ENCODE measurements around the gene EYS. TPM values are rescaled to one million over a fixed set of nuclear protein-coding genes. Genes with fewer than 3 reads are reported as not detected.
"Not testable (repeated sequence)": the region's sequence is repeated elsewhere in the genome, so short reads cannot be mapped to it uniquely, and the experiment has no call there.

The EYS gene
- total RNA-seq, 2 donors from 2014 or later, result not detected

DNA sequence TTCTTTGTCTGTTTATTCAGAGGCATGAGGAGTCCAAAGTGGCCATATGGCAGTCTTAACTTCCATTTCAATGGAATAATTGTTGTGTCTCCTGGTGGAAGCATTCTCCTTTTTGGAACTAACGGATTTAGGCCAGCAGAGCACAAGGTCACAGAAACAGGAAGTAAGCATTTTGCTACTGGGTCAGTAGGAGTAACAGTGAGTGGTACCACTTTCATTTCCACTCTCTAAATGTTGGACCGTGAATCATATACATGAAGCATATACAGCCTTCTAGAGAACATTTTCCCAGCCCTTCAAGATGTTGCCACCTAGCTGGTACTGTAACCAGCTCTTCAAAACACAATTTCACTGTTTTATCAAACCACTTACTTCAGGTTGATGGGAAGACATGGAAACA lies 182.8 kb downstream of the EYS start:
- DNase-seq, result no peak
- peaks cover 0 to 3% of the 10 kb centered on the region in 2 donors for H3K9me3 Mint-ChIP-seq
- H3K36me3 Mint-ChIP-seq (ENCODE audit: insufficient read depth in 2 of 2), result no peaks in the 10 kb centered on the region
- H3K4me1 Mint-ChIP-seq (ENCODE audit: low read depth), result no peaks in the 10 kb centered on the region
- no peaks in the 10 kb centered on the region for H3K27me3 Mint-ChIP-seq (ENCODE audit: low read depth)
- H3K4me3 Mint-ChIP-seq, result no peak overlapping the region
- ATAC-seq (replicated peaks in 1 of 2), result no peak
- no peak overlapping the region for H3K27ac Mint-ChIP-seq

DNA sequence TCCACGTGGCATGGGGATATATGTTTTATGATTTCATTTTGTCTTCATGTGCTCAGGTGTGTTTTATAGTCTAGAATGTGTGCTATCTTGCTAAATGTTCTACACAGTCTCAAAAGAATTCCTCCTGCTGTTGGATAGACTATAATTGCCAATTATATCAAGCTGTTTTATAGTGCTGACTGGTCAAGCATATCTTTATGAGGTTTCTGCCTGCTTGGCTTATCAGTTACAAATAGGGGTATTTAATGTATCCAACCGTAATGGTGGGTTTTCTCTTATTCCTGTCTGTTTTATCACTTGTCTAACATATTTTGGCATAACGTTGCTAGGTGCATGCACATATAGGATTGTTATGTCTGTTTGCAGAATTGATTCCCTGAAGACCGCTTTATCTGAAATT lies 201.3 kb downstream of the EYS start:
- Mint-ChIP-seq H3K4me3 (no peak overlapping the region), H3K4me1 (ENCODE audit: low read depth) (no peaks in the 10 kb centered on the region), H3K9me3 (peaks cover 2 to 6% of the 10 kb centered on the region in 2 donors), H3K36me3 (ENCODE audit: insufficient read depth in 2 of 2) (no peaks in the 10 kb centered on the region), H3K27me3 (ENCODE audit: low read depth) (no peaks in the 10 kb centered on the region), H3K27ac (no peak overlapping the region)
- ATAC-seq (replicated peaks in 1 of 2), result no peak
- DNase-seq, result no peak

DNA sequence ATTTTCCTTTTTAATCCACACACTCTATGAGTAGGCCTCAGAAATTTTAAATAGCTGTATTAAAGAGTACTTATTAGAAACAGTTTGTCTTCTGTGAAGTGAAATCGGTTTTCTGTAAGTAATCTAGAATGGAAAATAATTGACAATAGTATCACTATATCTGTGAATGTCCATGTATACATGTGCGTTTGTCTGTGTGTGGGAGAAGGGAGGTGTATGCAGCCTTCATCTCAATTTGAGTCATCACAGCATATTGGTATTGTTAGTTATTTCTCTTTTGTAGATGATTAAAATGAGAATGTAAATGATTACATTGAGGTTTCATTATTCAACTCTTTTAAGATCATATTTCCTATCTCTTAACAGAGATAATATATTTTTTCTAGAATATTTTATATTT lies 206.0 kb downstream of the EYS start:
- Mint-ChIP-seq H3K27me3 (ENCODE audit: low read depth) (no peaks in the 10 kb centered on the region), H3K9me3 (peaks cover 4 to 10% of the 10 kb centered on the region in 2 donors), H3K27ac (no peak overlapping the region), H3K36me3 (ENCODE audit: insufficient read depth in 2 of 2) (no peaks in the 10 kb centered on the region), H3K4me3 (no peak overlapping the region), H3K4me1 (ENCODE audit: low read depth) (no peaks in the 10 kb centered on the region)
- ATAC-seq (replicated peaks in 1 of 2) (no peak), DNase-seq (no peak)

DNA sequence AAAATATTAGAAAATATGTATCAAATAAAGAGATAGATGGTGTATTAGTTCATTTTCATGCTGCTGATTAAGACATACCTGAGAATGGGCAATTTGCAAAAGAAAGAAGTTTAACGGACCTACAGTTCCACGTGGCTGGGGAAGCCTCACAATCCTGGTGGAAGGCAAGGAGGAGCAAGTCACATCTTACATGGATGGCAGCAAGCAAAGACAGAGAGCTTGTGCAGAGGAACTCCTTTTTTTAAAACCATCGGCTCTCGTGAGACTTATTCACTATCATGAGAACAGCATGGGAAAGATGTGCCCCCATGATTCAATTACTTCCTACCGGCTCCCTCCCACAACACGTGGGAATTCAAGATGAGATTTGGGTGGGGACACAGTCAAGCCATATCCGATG lies 223.4 kb downstream of the EYS start:
- H3K27me3 Mint-ChIP-seq (ENCODE audit: low read depth); H3K27ac Mint-ChIP-seq; ATAC-seq (replicated peaks in 1 of 2); H3K36me3 Mint-ChIP-seq (ENCODE audit: insufficient read depth in 2 of 2); H3K4me1 Mint-ChIP-seq (ENCODE audit: low read depth); H3K9me3 Mint-ChIP-seq; H3K4me3 Mint-ChIP-seq; DNase-seq: not testable (repeated sequence)

DNA sequence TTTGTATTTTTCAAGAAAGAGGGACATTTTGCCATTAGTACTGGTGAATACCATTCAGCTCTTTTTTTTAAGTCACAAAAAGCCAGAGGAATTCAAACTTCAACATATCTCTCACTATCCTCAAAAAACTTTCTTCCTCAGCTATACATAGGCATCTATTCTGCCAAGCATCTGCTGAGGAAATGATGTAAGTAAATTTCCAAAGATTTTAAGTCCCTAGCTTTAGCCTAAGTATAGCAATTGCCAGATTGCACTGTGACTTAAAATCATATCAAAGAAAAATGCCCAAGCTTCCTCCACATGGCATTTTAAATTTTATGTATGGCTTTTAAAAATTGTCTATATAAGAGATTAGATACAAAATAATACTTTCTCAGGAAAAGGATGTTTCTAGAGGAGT lies 237.4 kb downstream of the EYS start:
- DNase-seq (no peak), ATAC-seq (replicated peaks in 1 of 2) (no peak)
- Mint-ChIP-seq H3K4me1 (ENCODE audit: low read depth) (no peaks in the 10 kb centered on the region), H3K27me3 (ENCODE audit: low read depth) (no peaks in the 10 kb centered on the region), H3K9me3 (peaks cover 2 to 7% of the 10 kb centered on the region in 2 donors), H3K36me3 (ENCODE audit: insufficient read depth in 2 of 2) (no peaks in the 10 kb centered on the region), H3K4me3 (no peak overlapping the region), H3K27ac (no peak overlapping the region)

DNA sequence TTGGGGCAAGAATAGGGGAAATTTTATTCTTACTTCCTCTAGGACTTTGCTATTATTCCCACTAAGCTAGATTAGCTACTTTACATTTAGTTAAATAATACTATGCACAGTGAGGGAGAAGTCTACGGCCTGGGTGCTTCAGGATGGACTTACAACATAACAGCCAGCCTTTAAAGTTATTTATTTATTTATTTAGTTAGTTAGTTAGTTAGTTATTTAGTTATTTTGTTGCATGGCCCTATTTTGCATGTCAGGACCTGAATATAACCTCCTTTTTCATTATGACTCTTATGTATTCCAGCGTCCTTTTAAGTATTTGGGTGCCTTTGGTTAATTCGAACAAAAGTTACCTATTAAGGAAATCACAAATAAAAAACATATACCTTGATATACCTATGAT lies 238.7 kb downstream of the EYS start:
- Mint-ChIP-seq H3K27ac (no peak overlapping the region), H3K4me1 (ENCODE audit: low read depth) (no peaks in the 10 kb centered on the region), H3K4me3 (no peak overlapping the region), H3K27me3 (ENCODE audit: low read depth) (no peaks in the 10 kb centered on the region), H3K9me3 (peaks cover 2 to 5% of the 10 kb centered on the region in 2 donors), H3K36me3 (ENCODE audit: insufficient read depth in 2 of 2) (no peaks in the 10 kb centered on the region)
- no peak for DNase-seq
- ATAC-seq (replicated peaks in 1 of 2), result no peak

DNA sequence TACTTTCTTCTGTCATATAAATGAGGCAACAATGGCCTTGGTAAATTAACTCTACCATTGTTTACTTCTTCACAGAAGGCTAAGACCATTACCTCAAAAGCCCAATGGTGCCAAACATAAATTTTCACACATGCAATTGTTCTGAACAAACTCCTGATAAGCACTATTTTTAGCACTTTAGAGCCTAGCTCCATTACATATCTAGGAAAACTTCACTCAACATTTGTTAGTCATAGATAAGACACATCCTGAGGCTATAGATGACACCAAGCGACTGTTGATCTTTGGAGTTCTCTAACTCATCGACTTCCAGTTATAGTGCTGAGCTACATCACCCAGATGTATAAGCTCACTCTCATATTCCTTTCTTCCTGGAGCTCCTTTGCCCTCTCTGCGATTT lies 245.9 kb downstream of the EYS start:
- H3K27me3 Mint-ChIP-seq (ENCODE audit: low read depth), result no peaks in the 10 kb centered on the region
- no peak overlapping the region for H3K27ac Mint-ChIP-seq
- DNase-seq (no peak), ATAC-seq (replicated peaks in 1 of 2) (no peak)
- peaks cover 9 to 11% of the 10 kb centered on the region in 2 donors for H3K9me3 Mint-ChIP-seq
- no peak overlapping the region for H3K4me3 Mint-ChIP-seq
- H3K4me1 Mint-ChIP-seq (ENCODE audit: low read depth), result no peaks in the 10 kb centered on the region
- H3K36me3 Mint-ChIP-seq (ENCODE audit: insufficient read depth in 2 of 2), result peaks cover 0 to 4% of the 10 kb centered on the region in 2 donors

DNA sequence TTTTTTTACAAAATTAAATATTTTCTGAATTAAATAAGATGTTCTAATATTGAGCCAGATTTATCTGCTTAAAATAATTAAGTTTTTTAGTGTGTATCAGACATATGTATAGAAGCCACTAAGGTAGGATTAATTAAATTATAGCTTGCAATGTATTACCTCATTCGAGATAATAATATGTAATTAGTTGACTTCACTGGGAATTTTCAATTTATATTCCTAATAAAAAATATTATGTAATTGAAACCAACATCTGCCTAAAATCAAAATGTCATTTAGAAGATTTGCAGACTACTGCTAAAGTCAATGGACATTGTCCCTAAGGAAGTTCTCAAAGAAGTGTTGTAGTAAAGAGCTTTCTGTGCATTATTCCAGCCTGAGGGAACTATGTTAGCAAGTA lies 254.7 kb downstream of the EYS start:
- peaks cover 0 to 4% of the 10 kb centered on the region in 2 donors for H3K36me3 Mint-ChIP-seq (ENCODE audit: insufficient read depth in 2 of 2)
- no peak for ATAC-seq (replicated peaks in 1 of 2)
- DNase-seq, result no peak
- H3K4me1 Mint-ChIP-seq (ENCODE audit: low read depth), result no peaks in the 10 kb centered on the region
- H3K27me3 Mint-ChIP-seq (ENCODE audit: low read depth), result no peaks in the 10 kb centered on the region
- no peak overlapping the region for H3K27ac Mint-ChIP-seq
- H3K4me3 Mint-ChIP-seq, result no peak overlapping the region
- peaks cover 6 to 12% of the 10 kb centered on the region in 2 donors for H3K9me3 Mint-ChIP-seq

DNA sequence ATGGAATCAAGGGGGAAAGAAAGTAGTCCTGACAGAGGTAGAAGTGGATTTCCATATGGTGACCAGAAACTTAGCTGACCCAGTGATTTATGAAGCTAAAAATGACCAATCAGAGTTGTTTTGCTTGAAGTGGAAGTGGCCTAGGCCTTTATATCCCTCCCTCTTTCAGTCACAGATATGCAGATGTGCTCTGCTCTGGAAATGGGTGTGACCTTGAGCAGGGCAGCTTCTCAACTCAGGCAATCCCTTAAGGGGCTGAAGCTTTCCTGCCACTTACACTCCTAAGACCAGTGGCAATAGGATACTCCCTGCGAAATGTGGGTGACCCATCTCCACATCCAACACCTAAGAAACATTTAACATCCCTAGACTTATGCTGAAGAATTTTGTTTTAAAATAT lies 256.6 kb downstream of the EYS start:
- no peak overlapping the region for H3K27ac Mint-ChIP-seq
- ATAC-seq (replicated peaks in 1 of 2) (no peak), DNase-seq (no peak)
- no peaks in the 10 kb centered on the region for H3K4me1 Mint-ChIP-seq (ENCODE audit: low read depth)
- peaks cover 4 to 6% of the 10 kb centered on the region in 2 donors for H3K9me3 Mint-ChIP-seq
- H3K27me3 Mint-ChIP-seq (ENCODE audit: low read depth), result no peaks in the 10 kb centered on the region
- H3K4me3 Mint-ChIP-seq, result no peak overlapping the region
- H3K36me3 Mint-ChIP-seq (ENCODE audit: insufficient read depth in 2 of 2), result peaks cover 0 to 1% of the 10 kb centered on the region in 2 donors

DNA sequence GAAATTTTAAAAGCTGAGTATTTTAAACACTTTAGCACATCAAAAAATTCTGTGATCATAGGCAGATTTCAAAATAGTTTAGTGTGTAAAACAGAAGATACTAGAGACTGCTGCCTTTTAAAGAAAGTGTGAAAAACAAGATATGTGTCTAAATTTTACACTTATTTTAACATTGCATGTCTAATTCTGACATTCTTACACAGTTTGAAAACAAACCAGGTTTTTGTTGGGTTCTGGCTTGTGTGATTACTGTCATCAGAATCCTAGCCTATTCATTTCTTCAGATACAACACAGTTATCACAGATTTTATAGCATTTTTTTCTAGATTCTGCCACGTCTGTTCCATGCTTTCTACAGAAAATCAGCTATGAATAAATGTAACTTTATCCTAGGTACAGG lies 257.1 kb downstream of the EYS start:
- H3K27ac Mint-ChIP-seq, result no peak overlapping the region

DNA sequence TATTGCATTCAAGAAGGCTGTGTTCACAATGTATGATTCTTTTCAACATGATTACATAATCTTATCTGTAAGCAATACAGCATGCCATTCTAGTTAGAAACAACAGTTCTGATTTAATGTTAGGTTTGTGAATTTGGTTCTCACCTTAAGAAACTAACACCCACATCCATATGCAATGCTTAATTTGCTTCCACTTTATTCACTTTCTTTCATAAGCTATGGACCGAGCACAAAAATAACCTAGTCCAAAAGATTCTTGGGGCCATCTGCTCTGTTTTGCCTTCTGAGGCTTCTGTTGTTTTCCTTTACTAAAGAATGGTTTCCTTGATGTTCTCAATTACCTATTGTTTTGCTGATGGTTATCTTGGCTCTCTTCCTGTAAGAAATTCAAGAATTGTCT lies 258.2 kb downstream of the EYS start:
- H3K9me3 Mint-ChIP-seq, result peaks cover 2 to 6% of the 10 kb centered on the region in 2 donors
- H3K27me3 Mint-ChIP-seq (ENCODE audit: low read depth), result no peaks in the 10 kb centered on the region
- ATAC-seq (replicated peaks in 1 of 2), result no peak

More for the DNA sequence above, 257.1 kb downstream of the EYS start:
- DNase-seq, result no peak
- H3K4me1 Mint-ChIP-seq (ENCODE audit: low read depth), result no peaks in the 10 kb centered on the region
- no peak overlapping the region for H3K4me3 Mint-ChIP-seq
- no peaks in the 10 kb centered on the region for H3K27me3 Mint-ChIP-seq (ENCODE audit: low read depth)
- ATAC-seq (replicated peaks in 1 of 2), result no peak
- H3K9me3 Mint-ChIP-seq, result peaks cover 4 to 6% of the 10 kb centered on the region in 2 donors
- H3K36me3 Mint-ChIP-seq (ENCODE audit: insufficient read depth in 2 of 2), result peaks cover 0 to 1% of the 10 kb centered on the region in 2 donors

DNA sequence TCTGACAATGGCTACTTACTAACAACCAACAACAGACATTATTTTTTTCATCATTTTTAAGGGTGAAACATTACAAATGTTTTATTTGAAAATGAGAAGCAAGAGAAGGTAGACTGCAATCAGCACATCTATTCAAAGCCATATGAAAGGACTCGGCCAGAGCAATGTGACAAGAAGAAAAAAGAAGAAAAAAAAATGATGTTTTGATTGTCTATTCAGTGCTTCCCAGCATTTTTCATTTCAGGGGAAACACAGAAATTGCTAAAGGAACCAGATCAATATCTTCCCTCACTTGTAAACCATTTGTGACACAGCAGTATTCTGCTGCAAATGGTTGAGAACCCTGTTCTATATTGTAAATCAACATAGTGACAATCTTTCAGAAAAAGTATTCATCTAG lies 270.7 kb downstream of the EYS start:
- no peak for ATAC-seq (replicated peaks in 1 of 2)
- no peaks in the 10 kb centered on the region for H3K27me3 Mint-ChIP-seq (ENCODE audit: low read depth)
- no peak for DNase-seq
- no peak overlapping the region for H3K27ac Mint-ChIP-seq
- H3K4me3 Mint-ChIP-seq, result no peak overlapping the region
- H3K9me3 Mint-ChIP-seq, result peaks cover 12 to 13% of the 10 kb centered on the region in 2 donors
- H3K36me3 Mint-ChIP-seq (ENCODE audit: insufficient read depth in 2 of 2), result peaks cover 0 to 1% of the 10 kb centered on the region in 2 donors
- no peaks in the 10 kb centered on the region for H3K4me1 Mint-ChIP-seq (ENCODE audit: low read depth)

More for the DNA sequence above, 258.2 kb downstream of the EYS start:
- H3K4me3 Mint-ChIP-seq, result no peak overlapping the region
- H3K36me3 Mint-ChIP-seq (ENCODE audit: insufficient read depth in 2 of 2), result peaks cover 0 to 1% of the 10 kb centered on the region in 2 donors
- H3K4me1 Mint-ChIP-seq (ENCODE audit: low read depth), result no peaks in the 10 kb centered on the region
- DNase-seq, result no peak
- H3K27ac Mint-ChIP-seq, result no peak overlapping the region

DNA sequence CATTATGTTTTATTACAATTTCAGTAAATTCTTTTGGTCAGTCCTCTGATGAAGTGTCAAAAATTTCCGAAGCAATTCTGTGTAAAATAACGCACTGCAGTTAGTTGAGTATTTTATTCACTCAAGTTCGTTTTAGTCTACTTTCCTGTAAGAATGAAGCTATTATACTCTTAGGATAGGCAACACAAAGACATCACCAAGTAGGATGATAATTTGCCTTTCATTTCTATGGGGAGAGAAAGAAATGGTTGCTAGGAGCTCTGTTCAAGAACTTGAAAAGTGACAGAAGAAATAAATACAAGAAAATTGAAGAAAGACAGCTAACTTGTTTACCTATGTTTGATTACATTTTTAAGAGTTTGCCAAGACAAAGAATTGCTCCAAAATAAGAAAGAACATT lies 290.4 kb downstream of the EYS start:
- Mint-ChIP-seq H3K27ac (no peak overlapping the region), H3K4me1 (ENCODE audit: low read depth) (no peaks in the 10 kb centered on the region), H3K4me3 (no peak overlapping the region), H3K27me3 (ENCODE audit: low read depth) (no peaks in the 10 kb centered on the region), H3K9me3 (peaks cover 9 to 10% of the 10 kb centered on the region in 2 donors), H3K36me3 (ENCODE audit: insufficient read depth in 2 of 2) (peaks cover 0 to 3% of the 10 kb centered on the region in 2 donors)
- DNase-seq (no peak), ATAC-seq (replicated peaks in 1 of 2) (no peak)

DNA sequence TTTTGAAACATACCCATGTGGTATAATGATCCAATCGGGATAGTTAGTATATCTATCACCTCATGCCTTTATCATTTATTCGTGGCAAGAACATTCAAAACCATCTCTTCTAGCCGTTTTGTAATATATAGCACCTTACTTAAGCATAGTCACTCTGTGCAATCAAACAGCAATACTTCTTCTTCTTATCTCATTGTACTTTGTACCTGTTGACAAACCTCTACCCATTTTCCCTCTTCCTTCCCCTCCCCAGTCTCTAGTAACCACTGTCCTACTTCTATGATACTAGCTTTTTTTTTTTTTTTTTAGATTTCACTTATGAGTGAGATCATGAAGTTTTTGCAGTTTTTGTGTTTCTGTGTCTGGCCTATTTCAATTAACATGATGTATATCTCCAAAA lies 296.7 kb downstream of the EYS start:
- Mint-ChIP-seq H3K27ac (no peak overlapping the region), H3K4me1 (ENCODE audit: low read depth) (no peaks in the 10 kb centered on the region), H3K27me3 (ENCODE audit: low read depth) (no peaks in the 10 kb centered on the region), H3K36me3 (ENCODE audit: insufficient read depth in 2 of 2) (peaks cover 0 to 2% of the 10 kb centered on the region in 2 donors), H3K4me3 (no peak overlapping the region), H3K9me3 (peaks cover 12% of the 10 kb centered on the region in 2 donors)
- DNase-seq (no peak), ATAC-seq (replicated peaks in 1 of 2) (no peak)

All from activated T-cell treated with anti-CD3 and anti-CD28 coated beads, Interleukin-2, amount 50 U/mL, for 72 hours (primary cell).